Epidermal melanocyte (primary cell): Measurements from ENCODE around the gene ZFAND3.

Experiments used
- DNase-seq: peaks from one replicate; pipeline ENCODE4 v3.0.0; 2011; ENCODE audit warnings: low spot score; ENCODE audit not compliant: insufficient read length

ZFAND3 gene

DNA sequence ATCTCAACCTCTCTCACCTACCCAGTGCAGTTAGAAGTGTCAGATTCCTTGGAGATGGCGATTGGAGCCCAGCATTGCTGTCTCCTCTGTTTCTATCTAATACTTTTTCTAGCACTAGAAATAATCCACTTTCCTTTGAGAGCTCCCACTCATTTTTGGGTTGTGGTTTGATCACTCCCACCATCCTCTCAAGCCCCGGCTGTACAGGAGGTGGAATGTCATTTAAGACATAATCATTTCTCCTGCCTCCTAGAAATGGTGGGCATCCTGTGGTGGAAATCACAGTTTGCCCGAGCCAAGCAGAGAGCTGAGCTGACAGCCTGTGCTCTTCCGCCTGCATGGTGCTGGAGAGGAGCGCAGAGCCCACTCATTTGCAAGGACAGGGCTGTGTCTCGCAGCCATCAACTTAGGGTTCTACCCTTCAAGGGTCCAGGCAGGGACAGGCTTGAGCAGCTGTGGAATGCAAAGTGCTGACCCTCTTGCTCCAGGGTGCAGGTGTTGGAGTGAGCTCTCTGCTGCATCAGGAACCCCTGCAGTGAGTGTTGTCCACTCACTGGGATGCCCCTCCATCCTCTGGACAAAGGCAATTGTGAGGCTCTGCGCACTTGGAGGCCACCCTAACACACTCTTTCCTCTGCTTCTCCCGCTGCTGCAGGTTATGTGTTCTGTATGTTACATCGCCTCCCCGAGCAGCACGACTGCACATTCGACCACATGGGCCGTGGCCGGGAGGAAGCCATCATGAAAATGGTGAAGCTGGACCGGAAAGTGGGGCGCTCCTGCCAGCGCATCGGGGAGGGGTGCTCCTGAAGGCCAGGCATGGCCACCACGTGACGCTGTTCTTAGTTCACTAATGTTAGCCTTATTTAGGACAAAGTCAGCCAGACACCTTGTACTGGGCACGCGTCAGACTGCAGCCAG, 332.3 kb downstream of the ZFAND3 start:
- DNase-seq = no peak

DNA sequence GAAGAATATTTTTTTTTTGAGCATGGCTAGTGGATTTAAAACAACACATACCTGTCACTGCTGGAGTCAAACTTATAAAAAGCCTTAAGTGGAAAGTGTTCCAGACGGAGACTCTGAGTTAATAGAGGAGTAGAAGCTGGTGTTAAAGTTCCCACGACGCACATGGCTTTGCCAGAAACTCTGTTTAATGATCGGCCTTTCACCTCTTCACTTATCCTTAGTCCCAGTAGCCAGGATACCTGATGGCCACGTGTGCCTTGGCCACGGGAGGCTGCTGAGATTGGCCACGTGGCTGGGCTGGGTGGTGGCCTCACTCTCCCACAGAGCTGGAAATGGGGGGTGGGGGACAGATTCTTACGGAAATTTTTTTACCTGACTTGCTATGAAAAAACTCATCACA, 333.1 kb downstream of the ZFAND3 start:
- no peak for DNase-seq

DNA sequence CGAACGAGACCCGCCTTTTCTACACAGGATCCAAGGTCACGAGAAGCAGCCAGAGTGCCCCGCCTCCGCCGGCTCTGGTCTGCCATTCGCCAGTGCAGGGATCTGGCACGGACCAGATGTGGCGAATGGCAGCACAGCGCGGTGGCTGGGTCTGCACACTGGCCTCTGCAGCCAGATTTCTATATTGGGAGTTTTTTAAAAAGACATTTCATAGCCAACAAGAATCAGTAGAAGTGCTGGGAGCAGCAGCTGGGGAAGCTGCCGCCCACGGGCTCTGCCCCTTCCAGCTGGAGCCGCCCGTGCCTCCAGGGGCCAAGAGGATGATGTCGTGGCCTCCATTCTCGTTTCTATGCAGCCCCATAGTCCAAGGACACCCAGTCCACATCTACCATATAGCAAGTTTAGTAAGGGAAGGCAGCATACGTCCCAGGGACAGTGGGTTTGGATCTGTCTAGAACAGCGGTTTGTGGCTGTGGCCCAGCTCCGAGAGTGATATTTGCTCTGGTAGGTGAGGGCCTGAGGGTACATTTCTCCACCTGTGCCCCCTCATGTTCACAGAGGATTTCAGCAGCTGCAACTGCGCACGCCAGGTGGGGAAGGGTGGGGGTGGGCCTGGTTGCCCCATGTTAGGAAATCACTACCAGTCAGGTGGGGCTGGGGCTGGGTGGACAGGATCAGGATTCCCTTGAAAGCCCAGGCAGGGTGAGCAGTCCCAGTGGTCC, 333.7 kb downstream of the ZFAND3 start:
- no peak for DNase-seq

DNA sequence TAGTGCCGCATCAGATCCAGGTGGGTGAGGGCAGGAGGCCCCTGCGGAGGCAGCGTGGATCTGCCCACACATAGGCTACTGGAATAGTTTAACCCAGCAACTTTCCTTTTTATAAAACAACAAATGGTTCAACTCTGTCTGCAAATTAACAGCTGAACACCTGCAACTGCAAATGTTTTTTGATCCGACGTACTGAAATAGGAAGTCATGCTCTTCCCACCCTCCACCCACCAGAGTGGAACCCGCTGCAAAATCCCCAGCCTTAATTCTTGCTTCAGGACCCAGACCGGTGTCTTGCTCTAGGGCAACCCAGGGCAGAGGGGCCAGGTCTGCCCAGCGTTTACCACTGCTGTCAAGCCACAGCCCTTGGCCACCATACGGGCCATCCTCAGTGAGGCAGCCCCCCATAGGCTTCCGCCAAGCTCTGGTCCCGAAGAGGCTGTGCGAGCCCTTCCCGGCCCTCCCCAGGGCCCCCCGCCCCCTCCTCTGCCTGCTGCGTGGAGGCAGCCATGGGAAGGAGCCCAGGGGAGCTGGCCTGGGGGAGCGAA, 334.3 kb downstream of the ZFAND3 start:
- DNase-seq = no peak

DNA sequence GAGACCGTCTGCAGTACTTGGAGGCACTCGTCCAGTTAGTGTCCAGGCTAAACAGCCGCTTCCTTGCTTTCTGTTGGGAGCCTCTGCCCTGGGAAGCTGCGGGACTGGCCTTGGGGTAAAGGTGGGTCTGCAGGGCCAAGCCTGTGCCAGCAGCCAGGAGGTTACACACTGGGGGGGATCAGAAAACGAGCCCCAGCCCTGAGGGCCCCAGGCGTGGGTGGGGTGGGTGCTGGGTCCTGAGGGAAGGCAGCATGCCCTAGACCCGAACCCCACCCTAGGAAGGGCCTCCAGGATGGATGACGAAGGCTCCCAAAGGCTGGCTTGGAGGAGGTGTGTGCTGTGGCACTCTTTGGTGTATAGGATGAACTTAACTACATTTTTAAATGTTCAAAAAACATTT, 335.2 kb downstream of the ZFAND3 start:
- DNase-seq = no peak

DNA sequence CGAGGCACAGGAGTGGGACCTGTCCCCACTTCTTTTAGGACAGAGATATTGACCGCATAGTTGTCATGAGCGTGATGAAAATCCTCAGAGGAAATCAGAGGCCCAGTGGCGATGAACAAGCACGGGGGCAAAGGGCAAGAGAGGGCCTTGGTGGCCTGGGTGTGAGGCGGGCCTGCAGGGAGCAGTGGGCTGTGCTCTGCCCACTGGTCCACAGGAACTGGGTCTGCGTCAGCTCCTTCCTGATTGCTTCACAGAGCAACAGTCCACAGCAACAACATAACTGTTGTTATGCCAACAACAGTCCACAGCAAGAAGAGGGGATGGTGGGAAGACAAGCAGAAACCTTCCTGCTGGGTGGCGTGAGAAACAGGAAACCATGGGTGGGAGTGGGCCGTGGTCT, 335.6 kb downstream of the ZFAND3 start:
- DNase-seq = no peak

DNA sequence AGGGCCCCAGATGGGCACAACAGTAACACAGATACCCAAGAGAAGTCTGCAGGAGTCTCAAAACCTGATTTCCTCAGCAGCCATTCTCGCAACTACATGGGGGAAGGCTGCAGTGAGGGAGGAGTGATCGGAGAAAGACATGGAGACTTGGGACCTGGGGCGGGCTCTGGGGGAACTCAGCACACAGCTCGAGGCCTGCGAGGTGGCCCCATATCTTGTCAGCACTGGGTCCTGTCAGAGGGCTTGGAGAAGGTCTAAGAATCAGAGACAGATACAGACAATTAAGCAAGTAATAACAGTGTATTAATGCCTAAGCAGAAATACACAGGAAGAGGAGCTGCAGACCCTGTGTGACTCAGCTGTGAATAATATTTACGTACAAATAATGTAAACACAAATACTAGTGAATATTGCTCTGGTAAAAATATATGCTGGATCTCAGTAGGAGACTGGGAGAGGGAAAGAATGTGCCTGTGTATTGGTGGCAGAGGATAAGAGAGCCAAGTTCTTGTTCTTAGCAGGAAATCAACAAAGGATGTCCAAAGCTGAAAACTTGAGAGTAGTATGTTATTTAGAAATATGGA, 336.2 kb downstream of the ZFAND3 start:
- DNase-seq = no peak

DNA sequence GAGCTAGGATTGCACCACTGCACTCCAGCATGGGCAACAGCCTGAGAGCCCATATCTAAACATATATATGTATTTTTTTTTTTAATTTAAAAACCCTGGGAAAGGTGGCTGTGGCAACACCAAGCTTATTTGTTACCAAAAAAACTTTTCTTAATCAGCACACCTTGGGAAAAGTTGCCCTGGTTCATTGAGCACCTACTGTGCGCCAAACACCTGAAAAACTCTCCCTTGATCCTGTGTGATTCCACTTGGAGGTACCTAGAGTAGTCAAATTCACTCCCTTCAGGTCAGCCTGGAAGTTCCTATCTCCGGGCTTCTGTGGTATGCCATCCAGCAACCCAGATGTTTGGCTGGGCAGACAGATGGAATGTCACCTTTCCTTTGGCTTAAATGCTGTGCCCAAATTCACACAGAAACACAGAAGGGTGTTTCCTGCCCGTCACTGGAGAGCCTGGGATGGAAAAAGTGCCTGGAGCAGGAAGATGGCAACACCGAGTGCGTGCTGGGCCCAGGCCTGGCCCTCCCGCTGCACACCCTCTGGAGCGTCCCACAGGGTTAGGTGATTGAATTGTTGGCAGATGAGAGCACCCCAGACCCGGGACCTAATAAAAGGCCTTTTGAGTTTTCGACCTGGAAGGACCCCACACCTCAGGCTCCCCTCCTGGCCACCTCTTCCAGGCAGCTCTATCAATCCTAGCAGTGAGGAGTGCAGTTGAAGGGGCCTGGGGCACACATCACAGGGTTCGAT, 337.5 kb downstream of the ZFAND3 start:
- DNase-seq = no peak

DNA sequence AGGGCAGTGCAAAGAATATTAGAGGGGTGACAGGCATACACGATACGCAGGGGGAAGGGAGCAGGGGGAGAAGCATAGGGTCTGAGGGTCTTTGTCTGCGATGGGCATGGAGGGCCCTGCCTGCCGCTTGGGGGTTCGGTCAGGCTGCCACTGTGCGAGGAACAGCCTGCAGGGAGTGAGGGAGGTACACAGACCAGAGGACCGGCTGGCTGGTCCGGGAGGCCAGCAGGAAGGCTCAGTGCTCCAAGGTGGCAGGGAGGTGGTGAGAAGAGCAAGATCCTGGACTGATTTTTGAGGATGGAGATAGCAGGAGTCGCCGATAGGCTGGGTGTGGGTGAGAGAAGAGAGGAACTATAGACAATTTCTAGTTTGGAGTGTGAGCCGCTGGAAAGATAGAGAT, 338.4 kb downstream of the ZFAND3 start:
- DNase-seq = no peak

DNA sequence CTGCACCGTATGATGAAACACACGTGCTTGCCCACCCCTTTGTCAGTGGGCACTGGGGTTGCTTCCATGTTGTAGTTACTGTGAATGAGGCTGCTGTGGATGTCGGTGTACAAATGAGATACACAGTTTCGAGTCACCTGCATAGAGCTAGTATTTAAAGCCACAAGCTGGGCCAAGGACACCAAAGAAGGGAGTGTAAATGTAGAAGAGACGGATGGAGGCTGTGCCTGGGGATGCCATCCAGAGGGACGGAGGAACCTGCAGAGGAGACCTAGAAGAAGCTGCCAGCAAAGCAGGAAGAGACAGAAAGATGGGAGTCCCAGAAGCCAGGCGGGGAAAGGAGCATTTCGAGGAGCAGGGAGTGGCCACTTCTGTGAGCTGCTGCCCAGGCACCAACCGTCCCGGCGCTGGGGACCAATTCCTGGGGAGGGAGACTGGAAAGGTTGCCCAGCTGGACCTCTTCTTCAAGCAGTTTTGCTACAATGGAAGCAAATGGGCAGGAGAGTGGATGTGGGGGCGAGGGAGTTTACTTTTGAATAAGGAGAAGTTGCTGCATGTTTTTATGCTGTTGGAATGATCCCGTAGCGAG, 339.3 kb downstream of the ZFAND3 start:
- DNase-seq = no peak

DNA sequence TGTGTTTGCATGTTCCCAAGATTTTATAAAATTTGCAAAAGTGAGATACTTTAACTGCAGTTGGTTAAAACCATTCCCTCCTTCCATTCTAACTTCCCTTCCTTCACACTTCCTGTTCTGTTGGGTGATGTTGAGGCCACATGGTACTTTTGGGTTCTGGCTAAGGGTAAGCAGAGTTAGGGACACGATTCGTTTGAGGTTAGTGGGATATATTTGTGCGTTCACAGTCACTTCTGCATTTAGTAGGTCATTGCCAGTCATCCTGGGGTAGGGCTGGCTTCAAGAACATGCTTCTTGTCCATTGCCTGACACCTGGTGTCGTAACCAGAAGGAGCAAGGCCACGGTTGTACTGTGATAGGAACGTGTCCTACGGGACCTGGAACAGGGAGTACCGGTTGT, 340.1 kb downstream of the ZFAND3 start:
- no peak for DNase-seq

DNA sequence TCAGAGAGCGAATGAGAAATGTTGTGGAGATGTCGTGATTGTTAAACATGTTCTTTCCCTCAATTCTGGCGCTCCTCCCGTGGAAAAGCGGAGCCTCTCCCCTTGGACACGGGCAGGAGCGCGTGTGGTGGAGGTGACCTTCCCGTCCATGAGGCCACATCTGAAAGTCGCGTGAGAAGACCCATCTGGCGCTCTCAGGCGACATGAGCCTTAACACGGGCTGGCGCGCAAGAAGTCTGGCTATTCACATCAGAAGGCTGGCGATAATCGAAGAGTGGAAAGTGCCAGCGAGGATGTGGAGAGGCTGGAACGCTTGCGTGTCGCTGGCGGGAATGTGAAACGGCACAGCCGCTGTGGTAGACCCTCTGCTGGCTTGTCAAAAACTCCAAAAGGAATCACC, 341.3 kb downstream of the ZFAND3 start:
- DNase-seq = no peak

DNA sequence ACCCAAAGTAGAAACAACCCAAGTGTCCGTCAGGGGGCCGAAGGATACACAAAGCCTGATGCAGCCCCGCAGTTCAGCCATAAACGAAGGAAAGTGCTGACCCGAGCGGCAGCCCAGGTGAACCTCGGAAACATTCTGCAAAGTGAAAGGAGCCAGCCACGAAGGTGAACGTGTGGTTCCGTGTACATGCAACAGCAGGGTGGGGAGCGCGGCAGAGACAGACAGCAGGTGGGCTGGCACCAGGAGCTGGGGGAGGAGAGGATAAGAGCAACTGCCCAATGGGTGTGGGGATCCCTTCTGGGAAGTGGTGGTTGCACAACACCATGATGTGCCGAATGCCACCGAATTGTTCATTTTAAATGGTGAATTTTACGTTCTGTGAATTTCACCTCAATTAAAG, 341.8 kb downstream of the ZFAND3 start:
- no peak for DNase-seq

DNA sequence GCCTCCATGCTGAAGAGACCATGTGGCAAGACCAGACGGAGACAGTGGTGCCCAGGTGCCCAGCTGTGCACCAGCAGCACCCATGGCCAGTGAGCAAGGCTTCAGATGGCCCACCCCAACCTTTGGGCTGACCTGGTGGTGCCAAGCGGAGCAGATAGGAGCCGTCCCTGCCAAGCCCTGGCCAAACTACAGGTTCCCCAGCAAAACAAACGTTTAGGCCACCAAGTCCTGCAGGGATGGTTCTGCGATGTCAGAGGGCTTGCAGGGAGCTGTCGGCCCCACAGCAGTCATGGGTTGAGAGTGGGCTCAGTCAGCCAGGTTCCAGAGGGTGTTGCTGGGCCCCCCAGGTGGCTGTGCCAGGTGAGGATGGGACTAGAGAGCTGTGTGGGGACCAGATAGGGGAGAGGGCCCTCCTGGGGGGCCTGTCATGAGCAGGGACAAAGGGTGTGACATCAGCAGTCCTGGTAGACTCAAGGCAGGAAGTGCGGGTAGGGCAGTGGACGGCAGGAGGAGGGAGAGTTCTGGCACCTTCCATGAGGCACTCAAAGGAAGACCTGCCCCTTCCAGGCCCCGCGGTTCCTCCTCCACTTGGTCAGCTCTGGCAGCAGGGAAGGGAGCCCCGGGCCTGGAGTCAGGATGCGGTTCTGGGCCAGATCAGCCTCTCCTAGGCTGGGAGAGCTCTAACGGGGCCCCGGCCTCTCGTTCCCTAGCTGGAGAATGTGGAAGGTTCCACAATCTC, 342.4 kb downstream of the ZFAND3 start:
- DNase-seq = no peak

DNA sequence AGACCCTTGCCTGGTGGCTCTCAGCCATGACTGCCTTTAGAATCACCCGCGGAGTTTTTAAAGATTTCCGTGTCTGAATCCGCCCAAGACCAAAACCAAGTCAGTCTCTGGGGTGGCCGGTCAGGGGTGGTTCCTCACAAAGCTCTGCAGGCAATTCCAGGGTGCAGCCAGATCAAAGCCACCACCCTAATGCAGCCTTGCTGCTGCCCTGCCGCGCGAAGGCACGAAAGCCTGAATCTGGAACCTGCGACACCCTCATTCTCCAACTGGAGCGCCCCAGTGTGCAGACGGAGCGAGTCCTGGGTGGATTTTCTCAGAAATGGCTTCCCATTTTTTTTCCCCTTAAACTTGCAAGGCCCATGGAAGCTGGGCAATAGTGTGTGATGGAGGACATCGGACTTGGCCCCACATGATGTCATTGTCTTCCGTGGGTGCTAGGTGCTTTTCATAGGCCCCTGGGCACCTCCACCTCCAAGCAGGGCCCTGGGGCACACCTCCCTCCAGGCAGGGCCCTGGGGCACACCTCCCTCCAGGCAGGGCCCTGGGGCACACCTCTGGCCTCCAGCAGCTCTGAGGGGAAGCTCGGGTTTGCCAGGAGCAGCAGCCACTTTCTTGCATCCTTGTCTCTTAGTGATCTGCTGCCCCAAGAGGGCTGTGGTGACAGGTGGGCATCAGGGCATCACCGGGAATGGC, 343.1 kb downstream of the ZFAND3 start:
- no peak for DNase-seq

DNA sequence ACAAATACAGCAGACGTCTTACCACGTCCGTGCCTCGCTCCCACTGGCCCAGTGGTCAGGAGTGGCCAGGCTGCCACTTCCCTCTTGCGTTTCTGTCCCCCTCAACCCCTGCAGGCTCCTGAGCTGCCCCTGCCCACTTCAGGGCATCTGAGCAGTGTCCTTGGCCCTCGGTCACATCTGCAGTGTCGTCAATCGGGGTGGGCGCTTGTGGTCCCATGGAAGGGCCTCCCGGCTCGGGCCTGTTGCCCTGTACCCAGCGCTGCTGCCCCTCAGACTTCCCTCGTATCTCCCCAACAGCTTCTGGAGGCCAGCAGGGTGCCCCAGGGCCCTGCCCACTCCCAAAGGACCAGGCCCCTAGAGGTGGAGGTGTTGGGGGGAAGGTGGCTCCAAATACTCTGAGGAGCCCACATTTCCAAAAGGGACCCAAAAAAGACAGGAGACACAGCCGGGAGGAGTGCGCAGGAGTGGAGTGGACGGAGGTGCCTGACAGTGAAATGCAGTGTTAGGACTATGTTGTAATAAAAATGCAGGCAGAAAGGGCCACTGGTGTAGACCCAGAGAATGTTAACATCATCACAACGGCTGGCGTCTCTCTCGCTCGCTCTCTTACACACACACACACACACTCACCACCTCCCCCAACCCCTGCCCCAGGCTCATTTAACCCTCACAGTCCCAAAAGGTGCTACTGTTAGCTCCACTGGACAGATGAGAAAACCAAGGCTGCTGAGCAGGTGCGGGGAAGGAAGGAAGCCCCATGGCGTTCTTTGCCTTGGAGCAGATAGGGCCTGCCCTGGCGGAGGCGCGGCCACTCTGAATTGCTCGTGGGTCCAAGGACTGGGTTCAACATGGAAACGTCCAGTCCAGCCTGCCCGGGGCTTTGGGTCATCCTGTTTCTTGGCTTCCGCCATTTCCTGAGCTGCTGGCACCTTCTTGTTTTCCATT, 343.9 kb downstream of the ZFAND3 start:
- no peak for DNase-seq

DNA sequence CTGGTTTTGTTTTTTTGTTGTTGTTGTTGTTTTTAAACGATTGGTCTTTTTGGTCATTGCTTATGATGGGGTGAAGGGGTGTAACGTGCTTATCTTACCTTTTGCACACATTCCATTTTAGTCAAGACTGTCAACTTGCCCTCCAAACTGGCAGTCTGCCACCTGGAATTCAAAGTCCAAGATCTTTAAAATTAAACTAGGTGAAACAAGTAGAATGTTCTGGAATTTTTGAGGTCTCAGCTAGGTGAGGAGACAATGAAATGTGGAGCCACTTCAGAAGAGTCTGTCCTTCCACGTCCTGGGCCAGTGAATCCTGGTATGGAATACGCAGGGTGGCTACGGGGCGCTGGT, 344.6 kb downstream of the ZFAND3 start:
- DNase-seq = no peak

DNA sequence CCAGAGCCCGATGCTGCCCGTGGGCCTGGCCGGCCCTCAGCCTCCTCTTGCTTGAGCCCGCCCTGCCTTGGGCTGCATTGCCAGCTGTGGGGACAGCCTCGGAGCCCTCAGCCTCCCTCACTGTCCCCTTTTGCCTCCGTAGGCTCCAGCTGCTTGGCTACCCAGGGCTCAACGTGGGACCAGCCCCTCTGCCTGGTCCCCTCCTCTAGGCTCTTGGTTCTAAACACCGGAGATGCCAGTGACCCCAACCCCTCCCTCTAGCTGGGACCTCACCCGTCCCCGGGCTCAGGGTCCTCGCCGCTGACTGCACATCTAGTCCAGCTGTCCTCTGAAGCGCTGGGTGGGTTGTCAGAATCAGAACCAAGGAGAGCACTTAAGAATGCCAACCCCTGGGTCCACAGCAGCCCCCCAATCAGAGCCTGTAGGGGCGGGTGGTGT, 345.2 kb downstream of the ZFAND3 start:
- DNase-seq = no peak
